MCF 10A (cell line): Measurements from ENCODE around the gene ELAPOR1. TPM values are rescaled to one million over a fixed set of nuclear protein-coding genes. Genes with fewer than 3 reads are reported as not detected.

Experiments used
- BruUV-seq: library from RNA; stranded (reverse); fragments of 400-500 nt; replicated peaks from 2 replicates; lab custom pipeline; 2021; lab: Mats Ljungman, UMichigan
- CTCF ChIA-PET: fragments of 300-600 bp; sonication (Branson Sonifier 250); formaldehyde crosslinking; extraction: SDS; loops from one replicate; lab custom pipeline; 2021; ENCODE audit warnings: antibody characterized with exemption, inconsistent platforms; lab: Yijun Ruan, JAX
- POLR2A ChIA-PET: fragments of 300-600, 350-650 bp; sonication (Branson Sonifier 250); formaldehyde crosslinking; extraction: SDS; loops from one replicate; lab custom pipeline; 2020; ENCODE audit warnings: antibody characterized with exemption, inconsistent platforms; lab: Yijun Ruan, JAX
- DNase-seq: peaks from one replicate; pipeline ENCODE4 v3.0.0-alpha.2; 2018; ENCODE audit not compliant: unreplicated experiment
- H3K27ac Mint-ChIP-seq: one replicate; pipeline ENCODE4 v1.8.0; 2022; ENCODE audit warnings: mild to moderate bottlenecking, low read depth, mixed read lengths; ENCODE audit not compliant: unreplicated experiment
- H3K27me3 Mint-ChIP-seq: one replicate; pipeline ENCODE4 v1.8.0; 2022; ENCODE audit warnings: mixed read lengths; ENCODE audit not compliant: insufficient read depth, unreplicated experiment
- H3K36me3 Mint-ChIP-seq: one replicate; pipeline ENCODE4 v1.8.0; 2022; ENCODE audit warnings: mild to moderate bottlenecking, moderate library complexity, mixed read lengths; ENCODE audit not compliant: insufficient read depth, unreplicated experiment
- H3K4me1 Mint-ChIP-seq: one replicate; pipeline ENCODE4 v1.8.0; 2022; ENCODE audit warnings: mixed read lengths; ENCODE audit not compliant: insufficient read depth, unreplicated experiment
- H3K4me3 Mint-ChIP-seq: one replicate; pipeline ENCODE4 v1.8.0; 2022; ENCODE audit warnings: mild to moderate bottlenecking, moderate library complexity, mixed read lengths; ENCODE audit not compliant: unreplicated experiment
- H3K9me3 Mint-ChIP-seq: one replicate; pipeline ENCODE4 v1.8.0; 2022; ENCODE audit warnings: mixed read lengths; ENCODE audit not compliant: unreplicated experiment
- intact Hi-C: fragments of 100-400 bp; cut with micrococcal nuclease; formaldehyde crosslinking; loops from 2 replicates; pipeline ENCODE4 v1.14.1; 2022
- total RNA-seq: library from RNA; stranded (reverse); gene quantifications from 2 replicates; pipeline ENCODE4 v1.2.3, GENCODE V29; 2022
- TF ChIP-seq, protein P1 (sequence below): fragments of 200-600 bp; IDR thresholded peaks from one replicate; pipeline ENCODE4 v1.8.0; 2022; ENCODE audit warnings: antibody characterized with exemption, mild to moderate bottlenecking; ENCODE audit not compliant: unreplicated experiment

Gene ELAPOR1
- total RNA-seq, 1 experiment from 2014 or later = 0.58 TPM

GRCh38 chr1:109089242-109090015, 24.5 kb upstream of the ELAPOR1 start:
- Mint-ChIP-seq H3K27me3 (no peaks in the 10 kb centered on the region), H3K4me1 (peaks cover 12% of the 10 kb centered on the region), H3K9me3 (no peaks in the 10 kb centered on the region), H3K27ac (no peak overlapping the region), H3K36me3 (peaks cover 37% of the 10 kb centered on the region), H3K4me3 (peak overlapping the region; percentile 80)
- TF ChIP-seq, protein P1, sequence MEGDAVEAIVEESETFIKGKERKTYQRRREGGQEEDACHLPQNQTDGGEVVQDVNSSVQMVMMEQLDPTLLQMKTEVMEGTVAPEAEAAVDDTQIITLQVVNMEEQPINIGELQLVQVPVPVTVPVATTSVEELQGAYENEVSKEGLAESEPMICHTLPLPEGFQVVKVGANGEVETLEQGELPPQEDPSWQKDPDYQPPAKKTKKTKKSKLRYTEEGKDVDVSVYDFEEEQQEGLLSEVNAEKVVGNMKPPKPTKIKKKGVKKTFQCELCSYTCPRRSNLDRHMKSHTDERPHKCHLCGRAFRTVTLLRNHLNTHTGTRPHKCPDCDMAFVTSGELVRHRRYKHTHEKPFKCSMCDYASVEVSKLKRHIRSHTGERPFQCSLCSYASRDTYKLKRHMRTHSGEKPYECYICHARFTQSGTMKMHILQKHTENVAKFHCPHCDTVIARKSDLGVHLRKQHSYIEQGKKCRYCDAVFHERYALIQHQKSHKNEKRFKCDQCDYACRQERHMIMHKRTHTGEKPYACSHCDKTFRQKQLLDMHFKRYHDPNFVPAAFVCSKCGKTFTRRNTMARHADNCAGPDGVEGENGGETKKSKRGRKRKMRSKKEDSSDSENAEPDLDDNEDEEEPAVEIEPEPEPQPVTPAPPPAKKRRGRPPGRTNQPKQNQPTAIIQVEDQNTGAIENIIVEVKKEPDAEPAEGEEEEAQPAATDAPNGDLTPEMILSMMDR = no peak
- ChIA-PET POLR2A (interaction anchor here (0.6 to 3.9 kb wide), 8 partner anchors 11 to 127 kb away, joined by 3 to 97 read pairs (median 15); partner anchors contain the start of genes TAF13 and WDR47), CTCF (interaction anchor here (0.6 to 2.9 kb wide), 6 partner anchors 11 to 309 kb away, joined by 3 to 12 read pairs (median 4); no protein-coding TSS in a partner anchor)
- DNase-seq = peak; percentile 47
- intact Hi-C loops = loop anchor here (1.0 kb wide), 1 partner anchor 13 kb away; the partner anchor contains the start of gene TAF13
- no TSS peak for BruUV-seq

DNA sequence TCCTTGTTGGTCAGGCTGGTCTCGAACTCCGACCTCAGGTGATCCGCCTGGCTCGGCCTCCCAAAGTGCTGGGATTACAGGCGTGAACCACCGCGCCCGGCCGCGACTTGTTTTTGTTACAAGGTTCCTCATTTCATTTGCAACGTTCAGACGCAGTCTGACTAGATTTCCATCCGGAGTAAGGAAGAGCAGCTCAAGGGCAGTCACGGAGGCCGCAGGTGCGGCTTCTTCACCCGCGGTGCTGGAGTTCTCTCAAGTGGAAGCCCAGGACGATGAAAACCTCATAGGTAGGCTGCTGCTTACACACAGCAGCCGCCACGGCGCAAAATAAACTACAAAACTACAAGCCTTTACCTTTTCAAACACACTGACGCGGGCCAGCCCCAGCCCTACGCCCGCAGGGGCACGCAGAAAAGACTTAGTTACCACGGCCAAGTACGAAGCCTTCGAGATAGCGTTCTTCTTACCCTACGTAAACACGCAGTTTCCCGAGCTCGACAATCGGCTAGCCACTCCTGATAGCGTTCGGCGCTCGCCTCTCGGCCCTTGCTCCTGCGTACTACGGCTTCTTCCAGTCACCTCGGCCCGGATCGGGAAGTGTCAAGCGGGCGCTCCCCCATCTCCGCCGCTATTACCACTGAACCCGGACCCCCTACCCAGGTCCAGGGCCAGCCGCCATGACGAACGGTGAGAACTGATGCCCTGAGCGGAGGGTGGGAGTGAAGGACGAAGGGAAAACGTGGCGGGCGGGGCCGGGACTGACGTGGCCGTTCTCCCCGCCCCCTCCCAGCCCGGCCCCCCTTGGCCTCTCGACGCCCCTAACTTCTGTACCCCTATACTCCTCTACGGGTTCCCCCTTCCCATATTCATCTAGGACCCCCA, 23.5 kb upstream of the ELAPOR1 start, which contains the start of gene TMEM167B:
Gene TMEM167B, plus strand, starts transcription at position 569 of the 882 bp plus-strand sequence. Its CDS starts 109 bp downstream, at position 678.
- no peaks in the 10 kb centered on the region for H3K9me3 Mint-ChIP-seq
- peak within 1 kb of the TSS; percentile 80 for H3K4me3 Mint-ChIP-seq
- TF ChIP-seq, protein P1 = no peak
- CTCF ChIA-PET = interaction anchor here (0.6 to 2.9 kb wide), 6 partner anchors 10 to 127 kb away, joined by 3 to 12 read pairs (median 4); partner anchors contain the start of genes CLCC1 and WDR47
- H3K27ac Mint-ChIP-seq = peak within 1 kb of the TSS; percentile 96
- peaks cover 12% of the 10 kb centered on the region for H3K4me1 Mint-ChIP-seq
- intact Hi-C loops = loop anchor here (1.0 kb wide), 1 partner anchor 14 kb away; the partner anchor contains the start of gene TAF13
- H3K27me3 Mint-ChIP-seq = no peaks in the 10 kb centered on the region
- POLR2A ChIA-PET = interaction anchor here (0.6 to 3.9 kb wide), 27 partner anchors 8 to 310 kb away, joined by 3 to 97 read pairs (median 4); partner anchors contain the start of genes CLCC1, SARS1, TAF13 and WDR47
- TSS peak; percentile 81 for BruUV-seq
- peaks cover 46% of the 10 kb centered on the region for H3K36me3 Mint-ChIP-seq
- peak; percentile 91 for DNase-seq

GRCh38 chr1:109091078-109091838, 22.7 kb upstream of the ELAPOR1 start:
- TSS peak; percentile 54 for BruUV-seq
- intact Hi-C loops = no loop called here
- Mint-ChIP-seq H3K9me3 (no peaks in the 10 kb centered on the region), H3K36me3 (peaks cover 52% of the 10 kb centered on the region), H3K4me1 (peaks cover 12% of the 10 kb centered on the region), H3K4me3 (peak overlapping the region; percentile 80), H3K27me3 (no peaks in the 10 kb centered on the region), H3K27ac (peak overlapping the region; percentile 96)
- POLR2A ChIA-PET = interaction anchor here (0.6 to 3.9 kb wide), 27 partner anchors 9 to 309 kb away, joined by 3 to 97 read pairs (median 5); partner anchors contain the start of genes CLCC1, SARS1, TAF13 and WDR47
- TF ChIP-seq, protein P1 = no peak
- peak; percentile 59 for DNase-seq
- CTCF ChIA-PET = interaction anchor here (0.5 to 2.9 kb wide), 9 partner anchors 9 to 301 kb away, joined by 3 to 12 read pairs (median 3); partner anchors contain the start of gene CLCC1
